ENCODE results near the gene RAPGEF2. TPM values are rescaled to one million over a fixed set of nuclear protein-coding genes. Genes with fewer than 3 reads are reported as not detected.

RAPGEF2 gene
- total and polyA plus RNA-seq, 9 of the 15 experiments (the other 6 are each of a cell fraction or from before 2014, with no cell fraction given), result 3.1 to 32.6 (median 23.1) TPM

DNA sequence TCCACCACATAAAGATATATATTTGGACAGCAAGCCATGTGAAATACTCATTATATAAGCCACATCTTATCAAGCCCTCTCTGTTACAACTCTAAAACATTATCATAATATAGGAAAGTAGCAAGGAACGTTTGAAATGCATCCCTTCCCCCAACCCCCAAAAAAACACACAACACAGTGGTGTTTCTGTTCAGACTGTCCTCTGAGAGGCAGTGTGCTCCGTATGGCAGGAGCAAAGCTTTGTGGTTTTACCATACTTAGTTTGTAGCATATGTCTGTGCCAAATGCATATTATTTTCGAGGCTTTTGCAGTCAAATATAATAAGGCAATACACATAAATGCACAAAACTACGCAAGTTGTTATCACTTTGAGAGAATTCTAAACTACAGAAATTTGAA, 194.2 kb downstream of the RAPGEF2 start:
- WGBS (ENCODE audit: insufficient coverage, low coverage, missing lambda C conversion rate), result 29% methylated on average over 4 of the region's 4 CpGs
- POLR2A ChIA-PET, result no interaction called here
- Histone ChIP-seq H3K4me1 (replicated peaks in 1 of 2; ENCODE audit: control insufficient read depth in 2 of 2, insufficient read depth in 2 of 2, low read length in 2 of 2) (no peaks in the 10 kb centered on the region), H3K27me3 (ENCODE audit: control insufficient read depth in 2 of 2, insufficient read depth in 2 of 2, low read length in 2 of 2) (no peaks in the 10 kb centered on the region), H3K4me2 (ENCODE audit: insufficient read depth, low read length) (no peak overlapping the region), H4K20me1 (replicated peaks; ENCODE audit: control insufficient read depth, insufficient read depth, low read length) (no peaks in the 10 kb centered on the region), H3K79me2 (ENCODE audit: control insufficient read depth, insufficient read depth, low read length) (no peaks in the 10 kb centered on the region), H3K9ac (ENCODE audit: insufficient read depth in 1 of 2, low read depth in 2 of 2, low read length in 2 of 2) (no peak overlapping the region), H3K27ac (ENCODE audit: extremely low read depth, low read depth, low read length) (no peak overlapping the region), H3K36me3 (ENCODE audit: control insufficient read depth, insufficient read depth, low read length) (no peaks in the 10 kb centered on the region; the same call in 2 of the 3 replicates), H3K9me1 (ENCODE audit: control insufficient read depth, insufficient read depth, low read length) (no peaks in the 10 kb centered on the region), H3K9me3 (replicated peaks; ENCODE audit: control insufficient read depth, insufficient read depth, low read depth, low read length) (no peaks in the 10 kb centered on the region), H3K4me3 (no peak overlapping the region), H2AFZ (ENCODE audit: low read depth, low read length) (no peak overlapping the region)
- no peak for TF ChIP-seq NFYB (IDR thresholded peaks at IDR 0.05; ENCODE audit: extremely low read depth, insufficient read length)
- TF ChIP-seq, protein P1, sequence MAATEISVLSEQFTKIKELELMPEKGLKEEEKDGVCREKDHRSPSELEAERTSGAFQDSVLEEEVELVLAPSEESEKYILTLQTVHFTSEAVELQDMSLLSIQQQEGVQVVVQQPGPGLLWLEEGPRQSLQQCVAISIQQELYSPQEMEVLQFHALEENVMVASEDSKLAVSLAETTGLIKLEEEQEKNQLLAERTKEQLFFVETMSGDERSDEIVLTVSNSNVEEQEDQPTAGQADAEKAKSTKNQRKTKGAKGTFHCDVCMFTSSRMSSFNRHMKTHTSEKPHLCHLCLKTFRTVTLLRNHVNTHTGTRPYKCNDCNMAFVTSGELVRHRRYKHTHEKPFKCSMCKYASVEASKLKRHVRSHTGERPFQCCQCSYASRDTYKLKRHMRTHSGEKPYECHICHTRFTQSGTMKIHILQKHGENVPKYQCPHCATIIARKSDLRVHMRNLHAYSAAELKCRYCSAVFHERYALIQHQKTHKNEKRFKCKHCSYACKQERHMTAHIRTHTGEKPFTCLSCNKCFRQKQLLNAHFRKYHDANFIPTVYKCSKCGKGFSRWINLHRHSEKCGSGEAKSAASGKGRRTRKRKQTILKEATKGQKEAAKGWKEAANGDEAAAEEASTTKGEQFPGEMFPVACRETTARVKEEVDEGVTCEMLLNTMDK (IDR thresholded peaks at IDR 0.05; ENCODE audit: borderline replicate concordance, insufficient read depth, low read depth, low read length, poor library complexity, severe bottlenecking), result no peak
- no peak for TF ChIP-seq RBM39 (optimal IDR thresholded peaks at IDR 0.05; ENCODE audit: low read depth, low read length)
- TF ChIP-seq CCNT2 (IDR thresholded peaks at IDR 0.05; ENCODE audit: borderline replicate concordance, extremely low read depth, insufficient read length, low read depth, low read length), result no peak
- peak; percentile 74 for ATAC-seq
- intact Hi-C loops (cut with micrococcal nuclease) (loop anchor here (5.0 kb wide), 2 partner anchors 100 to 150 kb away; no protein-coding TSS in a partner anchor), in situ Hi-C loops (cut with MboI) (no loop called here)
- BruUV-seq (replicated peaks), result no TSS peak
- no peak for DNase-seq (ENCODE audit: extremely low read depth in 1 of 4, low spot score in 3 of 4)
- CTCF ChIA-PET (ENCODE audit: low intra/inter-chr PET ratio), result no interaction called here
- FAIRE-seq, result peak; percentile 15
